HUES6 (cell line): Measurements from ENCODE around the gene DENND1C.
"Not testable (repeated sequence)": the region's sequence is repeated elsewhere in the genome, so short reads cannot be mapped to it uniquely, and the experiment has no call there.

Source experiments
- H3K27ac ChIP-seq: 2 replicates; pipeline ENCODE4 v1.7.0; 2013; ENCODE audit warnings: low read depth, mild to moderate bottlenecking, low read length, inconsistent platforms
- H3K27me3 ChIP-seq: 2 replicates; pipeline ENCODE4 v1.6.1; 2013; ENCODE audit warnings: low read length; ENCODE audit not compliant: control insufficient read depth, insufficient read depth
- H3K36me3 ChIP-seq: 2 replicates; pipeline ENCODE4 v1.6.1; 2013; ENCODE audit warnings: low read length; ENCODE audit not compliant: control insufficient read depth, insufficient read depth
- H3K4me1 ChIP-seq: 2 replicates; pipeline ENCODE4 v1.6.1; 2013; ENCODE audit warnings: low read length; ENCODE audit not compliant: control insufficient read depth, insufficient read depth
- H3K4me3 ChIP-seq: 2 replicates; pipeline ENCODE4 v1.5.1; 2013; ENCODE audit warnings: low read depth, low read length
- H3K9ac ChIP-seq: one replicate; pipeline ENCODE4 v1.6.1; 2013; ENCODE audit warnings: mild to moderate bottlenecking, low read length
- H3K9me3 ChIP-seq: 2 replicates; pipeline ENCODE4 v1.6.1; 2013; ENCODE audit warnings: low read depth, low read length; ENCODE audit not compliant: control insufficient read depth, insufficient read depth

The DENND1C gene

GRCh38 chr19:6519289-6519688 is 37.7 kb upstream of the DENND1C start:
- H3K36me3 ChIP-seq = no peaks in the 10 kb centered on the region
- H3K9ac ChIP-seq = no peak overlapping the region
- H3K9me3 ChIP-seq = no peaks in the 10 kb centered on the region
- H3K4me1 ChIP-seq = peaks cover 15% of the 10 kb centered on the region
- no peak overlapping the region for H3K27ac ChIP-seq
- no peak overlapping the region for H3K4me3 ChIP-seq
- H3K27me3 ChIP-seq = no peaks in the 10 kb centered on the region

- Histone ChIP-seq H3K9me3 (no peaks in the 10 kb centered on the region), H3K9ac (no peak overlapping the region), H3K27ac (no peak overlapping the region), H3K4me3 (no peak overlapping the region), H3K27me3 (no peaks in the 10 kb centered on the region), H3K4me1 (peaks cover 15% of the 10 kb centered on the region), H3K36me3 (no peaks in the 10 kb centered on the region)
Measured at GRCh38 chr19:6518145-6518911, 36.7 kb upstream of the DENND1C start.

GRCh38 chr19:6516659-6517291 is 35.2 kb upstream of the DENND1C start:
- Histone ChIP-seq H3K36me3 (no peaks in the 10 kb centered on the region), H3K9me3 (no peaks in the 10 kb centered on the region), H3K9ac (peak overlapping the region; percentile 38), H3K4me1 (peaks cover 9% of the 10 kb centered on the region; the same call in 1 of the 2 replicates), H3K27ac (no peak overlapping the region), H3K4me3 (peak overlapping the region; percentile 74), H3K27me3 (no peaks in the 10 kb centered on the region)

- Histone ChIP-seq H3K9me3 (no peaks in the 10 kb centered on the region), H3K27ac (no peak overlapping the region), H3K36me3 (no peaks in the 10 kb centered on the region), H3K4me3 (peak overlapping the region; percentile 74), H3K9ac (peak overlapping the region; percentile 38), H3K27me3 (no peaks in the 10 kb centered on the region), H3K4me1 (peaks cover 9% of the 10 kb centered on the region; the same call in 1 of the 2 replicates)
Measured at GRCh38 chr19:6516018-6516658, 34.6 kb upstream of the DENND1C start.

GRCh38 chr19:6514926-6515544 is 33.4 kb upstream of the DENND1C start:
- Histone ChIP-seq H3K36me3 (no peaks in the 10 kb centered on the region), H3K27ac (no peak overlapping the region), H3K9me3 (no peaks in the 10 kb centered on the region), H3K4me3 (no peak overlapping the region), H3K4me1 (peaks cover 9% of the 10 kb centered on the region; the same call in 1 of the 2 replicates), H3K9ac (no peak overlapping the region), H3K27me3 (no peaks in the 10 kb centered on the region)

- Histone ChIP-seq H3K27me3 (no peaks in the 10 kb centered on the region), H3K4me3 (no peak overlapping the region), H3K9me3 (no peaks in the 10 kb centered on the region), H3K27ac (no peak overlapping the region), H3K4me1 (peaks cover 9% of the 10 kb centered on the region; the same call in 1 of the 2 replicates), H3K9ac (no peak overlapping the region), H3K36me3 (no peaks in the 10 kb centered on the region)
Measured at GRCh38 chr19:6514089-6514488, 32.5 kb upstream of the DENND1C start.

GRCh38 chr19:6510618-6511017 is 29.0 kb upstream of the DENND1C start:
- Histone ChIP-seq H3K27me3 (no peaks in the 10 kb centered on the region), H3K4me1 (no peaks in the 10 kb centered on the region), H3K9ac (no peak overlapping the region), H3K27ac (no peak overlapping the region), H3K4me3 (no peak overlapping the region), H3K9me3 (no peaks in the 10 kb centered on the region), H3K36me3 (no peaks in the 10 kb centered on the region)

- Histone ChIP-seq H3K36me3 (no peaks in the 10 kb centered on the region), H3K27ac (no peak overlapping the region), H3K4me3 (no peak overlapping the region), H3K9ac (no peak overlapping the region), H3K27me3 (no peaks in the 10 kb centered on the region), H3K9me3 (no peaks in the 10 kb centered on the region), H3K4me1 (no peaks in the 10 kb centered on the region)
Measured at GRCh38 chr19:6509118-6509971, 27.8 kb upstream of the DENND1C start.

- H3K4me1 ChIP-seq, H3K4me3 ChIP-seq, H3K27ac ChIP-seq, H3K9ac ChIP-seq, H3K36me3 ChIP-seq, H3K9me3 ChIP-seq, H3K27me3 ChIP-seq: not testable (repeated sequence)
Measured at GRCh38 chr19:6508028-6508771, 26.6 kb upstream of the DENND1C start.
